HUES6 (cell line): Measurements from ENCODE around the gene OBI1.

Experiments
- H3K27ac ChIP-seq: 2 replicates; pipeline ENCODE4 v1.7.0; 2013; ENCODE audit warnings: low read depth, mild to moderate bottlenecking, low read length, inconsistent platforms
- H3K27me3 ChIP-seq: 2 replicates; pipeline ENCODE4 v1.6.1; 2013; ENCODE audit warnings: low read length; ENCODE audit not compliant: control insufficient read depth, insufficient read depth
- H3K36me3 ChIP-seq: 2 replicates; pipeline ENCODE4 v1.6.1; 2013; ENCODE audit warnings: low read length; ENCODE audit not compliant: control insufficient read depth, insufficient read depth
- H3K4me1 ChIP-seq: 2 replicates; pipeline ENCODE4 v1.6.1; 2013; ENCODE audit warnings: low read length; ENCODE audit not compliant: control insufficient read depth, insufficient read depth
- H3K4me3 ChIP-seq: 2 replicates; pipeline ENCODE4 v1.5.1; 2013; ENCODE audit warnings: low read depth, low read length
- H3K9ac ChIP-seq: one replicate; pipeline ENCODE4 v1.6.1; 2013; ENCODE audit warnings: mild to moderate bottlenecking, low read length
- H3K9me3 ChIP-seq: 2 replicates; pipeline ENCODE4 v1.6.1; 2013; ENCODE audit warnings: low read depth, low read length; ENCODE audit not compliant: control insufficient read depth, insufficient read depth

The OBI1 gene

GRCh38 chr13:78662467-78662866 lies 3.5 kb upstream of the OBI1 start:
- Histone ChIP-seq H3K9ac (no peak overlapping the region), H3K27me3 (peaks cover 18% of the 10 kb centered on the region), H3K4me3 (no peak overlapping the region), H3K27ac (no peak overlapping the region), H3K36me3 (no peaks in the 10 kb centered on the region), H3K4me1 (peaks cover 4% of the 10 kb centered on the region; the same call in 1 of the 2 replicates), H3K9me3 (no peaks in the 10 kb centered on the region; the same call in 1 of the 2 replicates)

- Histone ChIP-seq H3K9ac (no peak overlapping the region), H3K27me3 (peaks cover 28% of the 10 kb centered on the region), H3K27ac (no peak overlapping the region), H3K4me3 (peak overlapping the region; percentile 87; the same call in 1 of the 2 replicates), H3K36me3 (no peaks in the 10 kb centered on the region), H3K4me1 (peaks cover 10% of the 10 kb centered on the region; the same call in 1 of the 2 replicates), H3K9me3 (no peaks in the 10 kb centered on the region; the same call in 1 of the 2 replicates)
These were observed 1.5 kb upstream of the OBI1 start for GRCh38 chr13:78660495-78660857.

GRCh38 chr13:78659732-78660494 lies 958 bp upstream of the OBI1 start:
- peaks cover 33% of the 10 kb centered on the region for H3K27me3 ChIP-seq
- no peaks in the 10 kb centered on the region for H3K36me3 ChIP-seq
- H3K9me3 ChIP-seq, result no peaks in the 10 kb centered on the region
- peaks cover 10% of the 10 kb centered on the region; the same call in 1 of the 2 replicates for H3K4me1 ChIP-seq
- H3K9ac ChIP-seq, result no peak overlapping the region
- H3K4me3 ChIP-seq, result peak overlapping the region; percentile 87
- H3K27ac ChIP-seq, result no peak overlapping the region

GRCh38 chr13:78659450-78659730 lies 435 bp upstream of the OBI1 start:
- H3K36me3 ChIP-seq, result no peaks in the 10 kb centered on the region
- no peaks in the 10 kb centered on the region for H3K9me3 ChIP-seq
- peaks cover 34% of the 10 kb centered on the region for H3K27me3 ChIP-seq
- peak overlapping the region; percentile 85 for H3K9ac ChIP-seq
- no peak overlapping the region for H3K27ac ChIP-seq
- H3K4me1 ChIP-seq, result peaks cover 10% of the 10 kb centered on the region; the same call in 1 of the 2 replicates
- peak overlapping the region; percentile 87 for H3K4me3 ChIP-seq

- Histone ChIP-seq H3K36me3 (no peaks in the 10 kb centered on the region), H3K9me3 (no peaks in the 10 kb centered on the region), H3K4me1 (peaks cover 6% of the 10 kb centered on the region; the same call in 1 of the 2 replicates), H3K27ac (peak overlapping the region; percentile 54), H3K9ac (peak overlapping the region; percentile 85), H3K27me3 (peaks cover 34% of the 10 kb centered on the region), H3K4me3 (peak overlapping the region; percentile 87)
These were observed 991 bp downstream of the OBI1 start for GRCh38 chr13:78657699-78658629.

GRCh38 chr13:78655906-78656305 lies 3.0 kb downstream of the OBI1 start:
- Histone ChIP-seq H3K4me1 (peaks cover 17% of the 10 kb centered on the region; the same call in 1 of the 2 replicates), H3K27me3 (peaks cover 34% of the 10 kb centered on the region)

GRCh38 chr13:78655007-78655406 lies 3.9 kb downstream of the OBI1 start:
- Histone ChIP-seq H3K4me1 (peaks cover 17% of the 10 kb centered on the region; the same call in 1 of the 2 replicates), H3K27me3 (peaks cover 26% of the 10 kb centered on the region), H3K27ac (no peak overlapping the region), H3K36me3 (no peaks in the 10 kb centered on the region), H3K9ac (no peak overlapping the region), H3K9me3 (no peaks in the 10 kb centered on the region), H3K4me3 (no peak overlapping the region)

More at GRCh38 chr13:78655906-78656305, 3.0 kb downstream of the OBI1 start:
- Histone ChIP-seq H3K9ac (no peak overlapping the region), H3K9me3 (no peaks in the 10 kb centered on the region), H3K4me3 (no peak overlapping the region), H3K36me3 (no peaks in the 10 kb centered on the region), H3K27ac (no peak overlapping the region)

- Histone ChIP-seq H3K4me1 (peaks cover 17% of the 10 kb centered on the region; the same call in 1 of the 2 replicates), H3K4me3 (no peak overlapping the region), H3K27ac (no peak overlapping the region), H3K27me3 (peaks cover 18% of the 10 kb centered on the region), H3K36me3 (no peaks in the 10 kb centered on the region), H3K9me3 (no peaks in the 10 kb centered on the region), H3K9ac (no peak overlapping the region)
These were observed 6.3 kb downstream of the OBI1 start for GRCh38 chr13:78652651-78653050.

GRCh38 chr13:78650717-78651083 lies 8.3 kb downstream of the OBI1 start:
- H3K27ac ChIP-seq, result no peak overlapping the region
- H3K4me1 ChIP-seq, result peaks cover 16% of the 10 kb centered on the region
- H3K27me3 ChIP-seq, result peaks cover 8% of the 10 kb centered on the region; the same call in 1 of the 2 replicates
- H3K36me3 ChIP-seq, result no peaks in the 10 kb centered on the region
- H3K9ac ChIP-seq, result no peak overlapping the region
- no peak overlapping the region for H3K4me3 ChIP-seq
- H3K9me3 ChIP-seq, result no peaks in the 10 kb centered on the region

GRCh38 chr13:78649997-78650716 lies 8.8 kb downstream of the OBI1 start:
- Histone ChIP-seq H3K9ac (no peak overlapping the region), H3K9me3 (no peaks in the 10 kb centered on the region), H3K4me3 (no peak overlapping the region), H3K27me3 (peaks cover 3% of the 10 kb centered on the region; the same call in 1 of the 2 replicates), H3K27ac (no peak overlapping the region), H3K36me3 (no peaks in the 10 kb centered on the region), H3K4me1 (peaks cover 13% of the 10 kb centered on the region)
